DOHH2 (cell line): ENCODE data around the gene TTBK1.

ENCODE experiments used
- EZH2phosphoT487 ChIP-seq: fragments of 200-600 bp; sonication (generic); IDR thresholded peaks from 2 replicates; pipeline ENCODE4 v1.6.1; 2017; ENCODE audit warnings: borderline replicate concordance, mild to moderate bottlenecking, antibody characterized with exemption, low read length, moderate library complexity, mixed read lengths
- TF ChIP-seq, protein P1 (sequence below): fragments of 200-600 bp; sonication (generic); IDR thresholded peaks from one replicate; pipeline ENCODE4 v1.5.1; 2014; ENCODE audit warnings: antibody characterized with exemption, mild to moderate bottlenecking, low read depth, low read length; ENCODE audit not compliant: poor library complexity, severe bottlenecking

DNA sequence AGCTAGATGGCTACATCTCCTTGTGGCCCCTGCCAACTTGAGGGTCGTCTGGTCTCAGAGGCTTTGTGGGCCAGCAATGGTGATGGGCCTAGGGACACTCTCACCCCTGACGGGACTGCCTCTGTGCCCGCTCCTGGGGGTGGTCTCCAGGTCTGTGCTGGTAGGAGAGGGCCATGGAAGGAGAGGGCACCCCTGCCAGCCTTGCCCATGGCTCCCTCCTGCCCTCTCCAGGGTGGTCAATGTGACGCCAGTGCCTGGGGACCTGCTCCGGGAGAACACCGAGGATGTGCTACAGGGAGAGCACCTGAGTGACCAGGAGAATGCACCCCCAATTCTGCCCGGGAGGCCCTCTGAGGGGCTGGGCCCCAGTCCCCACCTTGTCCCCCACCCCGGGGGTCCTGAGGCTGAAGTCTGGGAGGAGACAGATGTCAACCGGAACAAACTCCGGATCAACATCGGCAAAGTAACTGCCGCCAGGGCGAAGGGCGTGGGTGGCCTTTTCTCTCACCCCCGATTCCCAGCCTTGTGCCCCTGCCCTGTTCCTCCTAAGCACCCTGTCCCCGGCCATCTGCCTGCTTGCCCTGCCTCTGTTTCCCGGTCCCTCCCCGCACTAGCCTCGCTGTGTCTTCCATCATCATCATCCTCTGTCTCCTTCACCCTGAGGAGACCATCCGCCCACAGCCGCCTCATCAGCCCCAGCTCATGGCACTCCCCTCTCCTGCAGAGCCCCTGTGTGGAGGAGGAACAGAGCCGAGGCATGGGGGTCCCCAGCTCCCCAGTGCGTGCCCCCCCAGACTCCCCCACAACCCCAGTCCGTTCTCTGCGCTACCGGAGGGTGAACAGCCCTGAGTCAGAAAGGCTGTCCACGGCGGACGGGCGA, 15.8 kb downstream of the TTBK1 start:
- TF ChIP-seq, protein P1, sequence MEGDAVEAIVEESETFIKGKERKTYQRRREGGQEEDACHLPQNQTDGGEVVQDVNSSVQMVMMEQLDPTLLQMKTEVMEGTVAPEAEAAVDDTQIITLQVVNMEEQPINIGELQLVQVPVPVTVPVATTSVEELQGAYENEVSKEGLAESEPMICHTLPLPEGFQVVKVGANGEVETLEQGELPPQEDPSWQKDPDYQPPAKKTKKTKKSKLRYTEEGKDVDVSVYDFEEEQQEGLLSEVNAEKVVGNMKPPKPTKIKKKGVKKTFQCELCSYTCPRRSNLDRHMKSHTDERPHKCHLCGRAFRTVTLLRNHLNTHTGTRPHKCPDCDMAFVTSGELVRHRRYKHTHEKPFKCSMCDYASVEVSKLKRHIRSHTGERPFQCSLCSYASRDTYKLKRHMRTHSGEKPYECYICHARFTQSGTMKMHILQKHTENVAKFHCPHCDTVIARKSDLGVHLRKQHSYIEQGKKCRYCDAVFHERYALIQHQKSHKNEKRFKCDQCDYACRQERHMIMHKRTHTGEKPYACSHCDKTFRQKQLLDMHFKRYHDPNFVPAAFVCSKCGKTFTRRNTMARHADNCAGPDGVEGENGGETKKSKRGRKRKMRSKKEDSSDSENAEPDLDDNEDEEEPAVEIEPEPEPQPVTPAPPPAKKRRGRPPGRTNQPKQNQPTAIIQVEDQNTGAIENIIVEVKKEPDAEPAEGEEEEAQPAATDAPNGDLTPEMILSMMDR = no peak
- no peak for TF ChIP-seq EZH2phosphoT487
